Endothelial cell of coronary artery (primary cell): Measurements from ENCODE around the gene FLVCR1. TPM values are rescaled to one million over a fixed set of nuclear protein-coding genes. Genes with fewer than 3 reads are reported as not detected.

Experiments
- total RNA-seq: library from RNA; depleted of rRNA; stranded (reverse); fragments of >200 nt; gene quantifications from 2 replicates; pipeline ENCODE4 v1.2.3, GENCODE V29; 2014

The FLVCR1 gene
- 7.3 and 9.5 TPM in 2 replicates for total RNA-seq

DNA sequence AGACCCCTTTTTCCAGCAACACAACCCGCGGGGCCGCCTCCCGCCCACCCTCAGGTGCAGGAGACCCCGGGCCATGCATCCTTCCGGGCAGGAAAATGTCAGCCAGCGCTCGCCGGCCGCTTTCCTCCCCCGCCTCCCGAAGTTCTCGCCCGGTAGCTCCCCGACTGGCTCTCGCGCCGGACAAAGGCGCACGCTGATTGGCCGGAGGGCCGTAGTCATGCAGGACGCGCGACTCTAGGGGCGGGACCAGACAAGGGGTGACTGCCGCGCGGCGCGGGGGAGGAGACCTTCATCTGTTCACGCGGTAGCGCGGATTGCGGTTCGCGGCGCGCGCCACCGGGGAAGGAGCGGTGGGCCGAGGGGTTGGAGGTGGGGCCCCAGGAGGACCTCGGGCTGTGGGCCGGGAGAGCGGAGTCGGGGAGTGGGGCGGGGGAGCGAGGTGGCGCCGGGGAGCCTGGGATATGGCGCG is at the start of gene FLVCR1:
Gene FLVCR1 (plus strand): TSS at position 284 of the 469 bp plus-strand sequence. CDS start 178 bp downstream, at position 462.

DNA sequence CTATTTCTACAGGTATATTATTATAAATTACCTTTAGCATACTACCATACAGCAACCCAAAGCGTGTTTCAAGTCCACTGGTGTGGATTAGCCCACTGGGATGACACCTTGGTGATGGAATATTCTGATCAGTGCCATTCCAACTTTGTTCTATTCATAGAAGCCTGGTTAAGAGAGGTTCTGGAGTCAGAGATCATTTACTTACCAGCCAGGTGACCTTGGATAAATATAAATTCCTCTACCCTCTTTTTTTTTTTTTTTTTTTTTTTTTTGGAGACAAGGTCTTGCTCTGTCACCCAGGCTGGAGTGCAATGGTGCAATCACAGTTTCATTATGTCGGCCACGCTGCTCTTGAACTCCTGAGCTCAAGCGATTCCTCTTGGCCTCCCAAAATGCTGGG is 10.5 kb upstream of the FLVCR1 start, which contains the start of gene SPATA45:
Gene SPATA45 (minus strand): TSS at position 101 of the 400 bp plus-strand sequence. CDS start 11,500 bp downstream, outside the sequence.

Other genes starting within 250 kb of the FLVCR1 start
- 0.72 and 2.0 TPM in 2 replicates for gene ATF3, start 249.5 kb upstream of the FLVCR1 start, total RNA-seq
- gene BATF3, start 158.4 kb upstream of the FLVCR1 start, total RNA-seq: 0.47 and 0.81 TPM in 2 replicates
- 20.0 and 27.3 TPM in 2 replicates for gene NSL1, start 66.5 kb upstream of the FLVCR1 start, total RNA-seq
- gene TATDN3, start 66.4 kb upstream of the FLVCR1 start, total RNA-seq: 9.1 and 9.3 TPM in 2 replicates
- not detected in 2 replicates for gene SPATA45, start 10.6 kb upstream of the FLVCR1 start, total RNA-seq
- gene VASH2, start 92.3 kb downstream of the FLVCR1 start, total RNA-seq: 0.09 and 0.27 TPM in 2 replicates
- gene ANGEL2, start 157.6 kb downstream of the FLVCR1 start, total RNA-seq: 33.3 and 39.9 TPM in 2 replicates
- gene RPS6KC1, start 193.0 kb downstream of the FLVCR1 start, total RNA-seq: 22.1 and 23.4 TPM in 2 replicates